Endothelial cell of umbilical vein (primary cell): ENCODE results near the gene CD93. TPM values are rescaled to one million over a fixed set of nuclear protein-coding genes. Genes with fewer than 3 reads are reported as not detected.

ENCODE experiments used
- BruUV-seq: library from RNA; stranded (reverse); fragments of 400-500 nt; replicated peaks from 2 replicates; lab custom pipeline; 2021; lab: Mats Ljungman, UMichigan
- CTCF ChIA-PET: fragments of 300-600, 350-600 bp; sonication (Branson Sonifier 250); formaldehyde crosslinking; loops from one replicate; lab custom pipeline; 2021; ENCODE audit warnings: antibody characterized with exemption, inconsistent platforms; lab: Charles Lee
- POLR2A ChIA-PET: fragments of 300-600, 350-600 bp; sonication (Branson Sonifier 250); formaldehyde crosslinking; loops from one replicate; lab custom pipeline; 2021; ENCODE audit warnings: antibody characterized with exemption, inconsistent platforms; lab: Charles Lee
- DNase-seq: peaks from one replicate; pipeline ENCODE4 v3.0.0-alpha.2; 2011; ENCODE audit warnings: low read depth, low spot score
- FAIRE-seq: peaks from 2 replicates; lab custom pipeline; 2011; peaks lifted over from hg19 to GRCh38; lab: Jason Lieb, UNC
- H2AFZ ChIP-seq: 2 replicates; pipeline ENCODE4 v1.6.0; 2012; ENCODE audit warnings: low read depth, low read length, control low read depth, inconsistent platforms
- H3K27ac ChIP-seq: 2 replicates; pipeline ENCODE4 v1.5.1; 2011; ENCODE audit warnings: low read depth, mild to moderate bottlenecking, control low read depth, low read length, moderate library complexity; ENCODE audit not compliant: insufficient read depth
- H3K27me3 ChIP-seq, 2 experiments: 2 replicates each; pipeline versions ENCODE4 v1.6.0 to v1.6.1; 2011; ENCODE audit warnings: low read length in 2 of 2, mixed read lengths in 1 of 2; ENCODE audit not compliant: control insufficient read depth in 2 of 2, insufficient read depth in 2 of 2
- H3K36me3 ChIP-seq, 2 experiments: 2 replicates in 1 of 2; 3 replicates in 1 of 2; pipeline ENCODE4 v1.5.1; 2011; ENCODE audit warnings: low read length in 2 of 2, mild to moderate bottlenecking in 1 of 2, moderate library complexity in 1 of 2; ENCODE audit not compliant: control insufficient read depth in 2 of 2, insufficient read depth in 2 of 2; ENCODE audit errors: extremely low read depth in 1 of 2
- H3K4me1 ChIP-seq: 3 replicates; pipeline ENCODE4 v1.5.1; 2011; ENCODE audit warnings: mild to moderate bottlenecking, low read length; ENCODE audit not compliant: control insufficient read depth, insufficient read depth; ENCODE audit errors: extremely low read depth
- H3K4me2 ChIP-seq: 2 replicates; pipeline ENCODE4 v1.6.1; 2011; ENCODE audit warnings: low read length, control low read depth, mixed read lengths; ENCODE audit not compliant: insufficient read depth
- H3K4me3 ChIP-seq, 3 experiments: fragments of 200-600 bp in 1 of 3; sonication (generic), shearing (Covaris generic) in 1 of 3; replicated peaks in 1 of 3; 2 replicates each; pipeline ENCODE4 v1.5.1; 2011 to 2016; ENCODE audit warnings: control low read depth in 3 of 3, low read length in 3 of 3, mild to moderate bottlenecking in 2 of 3, inconsistent platforms in 1 of 3, low read depth in 1 of 3, moderate library complexity in 1 of 3; ENCODE audit not compliant: insufficient read depth in 1 of 3
- H3K79me2 ChIP-seq: 2 replicates; pipeline ENCODE4 v1.6.0; 2012; ENCODE audit warnings: low read length, inconsistent platforms; ENCODE audit not compliant: control insufficient read depth, insufficient read depth
- H3K9ac ChIP-seq: replicated peaks from 2 replicates; pipeline ENCODE3; 2011; ENCODE audit warnings: low read length, control low read depth; ENCODE audit not compliant: insufficient read depth; ENCODE audit errors: extremely low read depth
- H3K9me1 ChIP-seq: replicated peaks from 3 replicates; pipeline ENCODE4 v1.6.0; 2011; ENCODE audit warnings: mild to moderate bottlenecking, low read length; ENCODE audit not compliant: control insufficient read depth, insufficient read depth; ENCODE audit errors: extremely low read depth
- H3K9me3 ChIP-seq: replicated peaks from 2 replicates; pipeline ENCODE4 v1.5.1; 2012; ENCODE audit warnings: low read length, inconsistent platforms; ENCODE audit not compliant: control insufficient read depth, insufficient read depth
- H4K20me1 ChIP-seq: replicated peaks from 2 replicates; pipeline ENCODE3; 2011; ENCODE audit warnings: mild to moderate bottlenecking, low read length; ENCODE audit not compliant: control insufficient read depth, insufficient read depth; ENCODE audit errors: extremely low read depth
- CTCF ChIP-seq, 2 donors: IDR thresholded peaks; 1 replicate in 1 of 2; 2 replicates in 1 of 2; pipeline ENCODE4 v1.5.1; 2011; ENCODE audit warnings: low read length in 2 of 2, mild to moderate bottlenecking in 2 of 2, moderate library complexity in 2 of 2, control low read depth in 1 of 2, inconsistent platforms in 1 of 2, low read depth in 1 of 2; ENCODE audit not compliant: insufficient read depth in 1 of 2; ENCODE audit errors: extremely low read depth in 1 of 2
- EZH2 ChIP-seq: IDR thresholded peaks from 2 replicates; pipeline ENCODE4 v1.6.1; 2012; ENCODE audit warnings: borderline replicate concordance, low read depth, mild to moderate bottlenecking, moderate library complexity, low read length, inconsistent platforms; ENCODE audit not compliant: severe bottlenecking
- FOS ChIP-seq: IDR thresholded peaks from 2 replicates; pipeline ENCODE4 v1.6.1; 2011; ENCODE audit warnings: mild to moderate bottlenecking, low read length, moderate library complexity, borderline replicate concordance; ENCODE audit not compliant: insufficient read depth
- GATA2 ChIP-seq: IDR thresholded peaks from 2 replicates; pipeline ENCODE4 v1.7.0; 2011; ENCODE audit warnings: low read depth, mild to moderate bottlenecking, moderate library complexity, mixed read lengths, low read length; ENCODE audit not compliant: insufficient read length, insufficient read depth
- JUN ChIP-seq: IDR thresholded peaks from 2 replicates; pipeline ENCODE4 v1.6.1; 2011; ENCODE audit warnings: borderline replicate concordance, low read depth; ENCODE audit not compliant: insufficient read length, insufficient read depth
- MAX ChIP-seq: IDR thresholded peaks from 2 replicates; pipeline ENCODE4 v1.6.1; 2011; ENCODE audit not compliant: insufficient read depth, insufficient read length
- MYC ChIP-seq: IDR thresholded peaks from one replicate; pipeline ENCODE4 v1.6.1; 2011; ENCODE audit warnings: mild to moderate bottlenecking, low read depth, low read length
- POLR2A ChIP-seq: IDR thresholded peaks from 2 replicates; pipeline ENCODE4 v1.6.1; 2012; ENCODE audit warnings: low read depth, mild to moderate bottlenecking, control low read depth, low read length
- POLR2AphosphoS5 ChIP-seq: IDR thresholded peaks from 2 replicates; pipeline ENCODE4 v1.6.1; 2012; ENCODE audit warnings: low read depth, mild to moderate bottlenecking, control low read depth, low read length, moderate library complexity; ENCODE audit not compliant: insufficient read depth
- dilution Hi-C: fragments of 300-500 bp; cut with MboI; formaldehyde crosslinking; loops from one replicate; pipeline ENCODE4 v1.15.0; 2019; ENCODE audit warnings: low sequenced_read_pairs; ENCODE audit not compliant: extremely low pct_ligation_motif_present
- intact Hi-C: fragments of 100-400 bp; cut with micrococcal nuclease; formaldehyde crosslinking; loops from one replicate; pipeline ENCODE4 v1.10.0; 2022
- polyA plus RNA-seq, 4 experiments: library from polyadenylated mRNA; depleted of rRNA in 3 of 4; stranded (reverse) in 3 of 4; unstranded in 1 of 4; fragments of >200 nt; gene quantifications; 2 replicates each; pipeline versions ENCODE4 v1.2.1 to v1.2.3, GENCODE V29; 2011 to 2012; ENCODE audit warnings: missing spikeins in 1 of 4
- total RNA-seq: library from RNA; stranded (reverse); gene quantifications from 2 replicates; pipeline ENCODE4 v1.2.3, GENCODE V29; 2021

The CD93 gene
- total and polyA plus RNA-seq, 2 donors (not counting 3 experiments of a cell fraction or from before 2014, with no cell fraction given), result 180 to 413 TPM

GRCh38 chr20:23094927-23095326 lies 8.8 kb upstream of the CD93 start:
- FAIRE-seq (peak; percentile 43), DNase-seq (no peak)
- H3K9ac ChIP-seq, result no peak overlapping the region
- no peak overlapping the region for H3K4me2 ChIP-seq
- H3K27me3 ChIP-seq, result no peaks in the 10 kb centered on the region
- H3K36me3 ChIP-seq, result no peaks in the 10 kb centered on the region
- intact Hi-C loops, result no loop called here
- ChIA-PET POLR2A (interaction anchor here (1.3 kb wide), 1 partner anchor 8 kb away, joined by 6 read pairs; no protein-coding TSS in a partner anchor), CTCF (interaction anchor here (0.9 to 1.7 kb wide), 6 partner anchors 8 to 106 kb away, joined by 3 to 10 read pairs (median 3); no protein-coding TSS in a partner anchor)
- peaks cover 41% of the 10 kb centered on the region for H3K4me1 ChIP-seq
- no peaks in the 10 kb centered on the region for H3K79me2 ChIP-seq
- no peaks in the 10 kb centered on the region for H3K9me1 ChIP-seq
- H4K20me1 ChIP-seq, result no peaks in the 10 kb centered on the region
- no peak overlapping the region for H3K27ac ChIP-seq
- no peak overlapping the region for H3K4me3 ChIP-seq
- TF ChIP-seq POLR2AphosphoS5 (no peak), FOS (peak; percentile 29)
- BruUV-seq, result no TSS peak
- no peaks in the 10 kb centered on the region for H3K9me3 ChIP-seq
- dilution Hi-C loops, result no loop called here
- no peak overlapping the region for H2AFZ ChIP-seq

DNA sequence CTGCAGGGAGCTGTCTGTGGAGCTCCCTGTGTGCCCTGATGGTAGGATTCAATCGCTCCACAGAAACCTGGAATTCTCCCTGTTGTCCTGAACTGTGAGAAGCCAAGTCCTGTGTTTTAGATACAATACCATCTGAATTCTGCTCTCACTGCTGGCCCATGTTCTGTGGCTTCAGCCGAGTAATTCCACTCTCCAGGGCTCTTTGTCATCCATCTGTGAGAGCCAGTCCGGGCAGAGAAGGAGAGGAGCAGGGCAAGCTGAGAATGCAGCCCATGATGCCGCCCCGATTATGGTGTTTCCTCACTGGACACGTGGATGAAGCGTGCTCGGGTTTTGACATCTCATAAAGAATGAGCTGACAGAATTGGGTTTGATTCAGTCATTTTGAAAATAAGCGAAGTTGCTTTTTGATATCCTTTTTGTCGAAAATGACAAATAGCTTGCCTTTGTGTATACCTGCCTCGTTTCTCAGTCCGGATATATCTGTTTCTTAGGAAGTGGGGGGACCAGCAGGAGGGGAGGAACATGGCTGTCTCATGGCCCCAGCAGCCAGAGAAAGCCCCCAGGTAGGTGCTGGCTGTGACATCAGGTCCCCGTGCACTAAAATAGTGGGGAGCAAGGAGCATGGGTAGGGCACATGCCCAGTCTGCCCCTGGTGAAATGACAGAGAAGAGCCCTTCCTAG lies 8.2 kb upstream of the CD93 start:
- no peak for TF ChIP-seq CTCF (IDR thresholded peaks at IDR 0.05; ENCODE audit: extremely low read depth in 1 of 2, insufficient read depth in 1 of 2, low read depth in 1 of 2, low read length in 2 of 2)
- no peak for TF ChIP-seq MAX
- TF ChIP-seq EZH2, result no peak
- no peak for TF ChIP-seq FOS
- TF ChIP-seq MYC, result no peak
- TF ChIP-seq POLR2A, result no peak
- no peak for TF ChIP-seq JUN
- no peak for TF ChIP-seq GATA2
- TF ChIP-seq POLR2AphosphoS5, result no peak
- Histone ChIP-seq H2AFZ (no peak overlapping the region), H3K9me1 (no peaks in the 10 kb centered on the region), H3K4me1 (peaks cover 41% of the 10 kb centered on the region), H3K36me3 (no peaks in the 10 kb centered on the region), H3K4me2 (no peak overlapping the region), H3K79me2 (no peaks in the 10 kb centered on the region), H3K27ac (no peak overlapping the region), H3K4me3 (no peak overlapping the region), H3K9ac (no peak overlapping the region), H3K27me3 (no peaks in the 10 kb centered on the region), H3K9me3 (no peaks in the 10 kb centered on the region), H4K20me1 (no peaks in the 10 kb centered on the region)
- FAIRE-seq, result no peak
- no peak for DNase-seq
- CTCF ChIA-PET, result interaction anchor here (0.9 to 1.7 kb wide), 4 partner anchors 9 to 52 kb away, joined by 3 to 10 read pairs (median 4); no protein-coding TSS in a partner anchor
- POLR2A ChIA-PET, result interaction anchor here (1.3 kb wide), 1 partner anchor 9 kb away, joined by 6 read pairs; no protein-coding TSS in a partner anchor
- no TSS peak for BruUV-seq
- intact Hi-C loops (no loop called here), dilution Hi-C loops (no loop called here)
